Endothelial cell of hepatic sinusoid (primary cell): Measurements from ENCODE around the gene VTN.

ENCODE experiments used
- in situ Hi-C: cut with HindIII; loops from 2 replicates; pipeline ENCODE4 v1.10.0; 2017; ENCODE audit warnings: low sequenced_read_pairs

Gene VTN

DNA sequence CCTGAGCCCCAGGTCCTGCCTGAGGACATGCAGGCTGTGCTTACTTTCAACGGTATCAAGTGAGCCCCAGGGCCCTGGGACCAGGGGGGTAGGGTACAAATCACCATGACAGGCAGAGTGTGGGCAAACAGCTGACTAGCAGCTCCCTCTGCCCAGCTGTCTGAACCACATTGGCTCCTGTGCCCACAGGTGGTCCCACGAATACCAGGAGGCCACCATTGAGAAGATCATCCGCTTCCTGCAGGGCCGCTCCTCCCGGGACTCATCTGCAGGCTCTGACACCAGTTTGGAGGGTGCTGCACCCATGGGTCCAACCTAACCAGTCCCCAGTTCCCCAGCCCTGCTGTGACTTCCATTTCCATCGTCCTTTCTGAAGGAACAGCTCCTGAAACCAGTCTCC, 25.9 kb upstream of the VTN start:
- in situ Hi-C loops = no loop called here

DNA sequence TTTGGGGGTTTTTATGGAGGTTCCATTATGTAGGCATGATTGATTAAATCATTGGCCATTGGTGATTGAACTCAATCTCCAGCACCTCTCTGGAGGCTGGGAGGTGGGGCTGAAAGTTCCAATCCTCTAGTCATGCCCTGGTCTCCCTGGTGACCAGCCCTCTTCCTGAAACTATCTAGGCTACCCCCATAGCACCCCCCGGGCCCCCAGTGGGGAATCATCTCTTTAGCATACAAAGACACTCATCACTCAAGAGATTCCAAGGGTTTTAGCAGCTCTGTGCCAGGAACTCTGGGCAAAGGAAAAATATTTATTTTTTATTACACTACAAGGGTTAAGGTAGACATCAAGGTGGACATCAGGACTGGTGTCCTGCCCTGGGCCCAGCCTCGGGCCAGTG, 25.3 kb upstream of the VTN start:
- in situ Hi-C loops = no loop called here

DNA sequence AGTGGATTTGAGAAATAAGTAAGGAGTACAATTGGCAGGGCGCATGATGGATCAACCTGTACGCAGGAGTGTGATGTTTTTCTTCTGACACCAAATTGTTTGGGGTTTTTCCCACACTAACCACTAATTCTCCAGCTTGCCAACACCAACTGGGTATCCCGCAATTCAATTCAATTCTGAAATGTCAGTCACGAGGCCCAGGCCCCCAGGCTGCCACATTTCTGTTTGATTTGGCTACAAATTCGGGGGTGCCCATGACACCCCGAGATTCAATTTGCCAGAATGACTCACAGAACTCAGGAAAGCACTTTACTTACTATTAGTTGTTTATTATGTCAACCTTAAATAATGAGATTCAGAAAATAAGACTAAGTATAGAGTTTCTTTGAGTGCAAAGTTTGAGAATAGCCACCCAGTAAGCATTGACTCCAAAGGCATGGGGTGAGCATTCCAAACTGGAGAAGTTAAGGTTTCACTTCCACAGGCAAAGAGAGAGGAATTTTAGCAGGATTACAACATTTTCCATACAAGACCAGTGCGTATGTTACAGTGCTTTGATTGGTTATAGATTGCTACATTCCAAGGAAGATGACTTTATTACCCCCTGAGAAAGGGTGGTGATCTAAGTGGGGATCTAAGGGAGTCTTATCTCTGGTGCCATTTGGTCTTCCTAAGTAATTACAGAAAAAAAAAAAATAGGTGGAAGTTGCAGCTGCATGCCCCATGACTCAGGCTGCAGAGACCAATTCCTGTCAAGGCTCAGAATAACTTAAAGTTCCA, 24.4 kb upstream of the VTN start:
- in situ Hi-C loops = no loop called here

DNA sequence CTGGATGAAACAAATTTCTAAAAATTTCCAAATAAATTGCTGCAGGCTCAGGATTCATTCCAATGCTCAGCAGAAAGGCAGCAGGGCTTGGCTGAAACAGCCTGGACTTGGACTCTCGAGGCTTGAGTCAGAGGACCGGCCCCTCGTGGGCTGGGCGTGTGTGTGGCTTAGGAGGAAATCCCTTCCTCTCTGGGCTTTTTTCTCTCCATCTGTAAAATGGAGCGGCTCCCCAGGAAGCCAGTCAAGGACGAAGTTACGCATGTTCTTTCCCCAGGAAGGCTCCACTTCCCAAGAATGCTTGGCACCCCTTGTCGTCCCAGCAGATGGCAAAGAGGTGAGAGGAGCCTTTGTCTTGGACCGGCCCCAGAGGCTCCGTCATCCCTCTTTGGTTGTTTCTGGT, 22.4 kb upstream of the VTN start:
- in situ Hi-C loops = no loop called here

- in situ Hi-C loops = no loop called here
Observed at GRCh38 chr17:28391401-28391800, 21.3 kb upstream of the VTN start.

- in situ Hi-C loops = no loop called here
Observed at GRCh38 chr17:28390984-28391383, 20.9 kb upstream of the VTN start.

GRCh38 chr17:28390563-28390962, 20.5 kb upstream of the VTN start:
- in situ Hi-C loops = no loop called here

DNA sequence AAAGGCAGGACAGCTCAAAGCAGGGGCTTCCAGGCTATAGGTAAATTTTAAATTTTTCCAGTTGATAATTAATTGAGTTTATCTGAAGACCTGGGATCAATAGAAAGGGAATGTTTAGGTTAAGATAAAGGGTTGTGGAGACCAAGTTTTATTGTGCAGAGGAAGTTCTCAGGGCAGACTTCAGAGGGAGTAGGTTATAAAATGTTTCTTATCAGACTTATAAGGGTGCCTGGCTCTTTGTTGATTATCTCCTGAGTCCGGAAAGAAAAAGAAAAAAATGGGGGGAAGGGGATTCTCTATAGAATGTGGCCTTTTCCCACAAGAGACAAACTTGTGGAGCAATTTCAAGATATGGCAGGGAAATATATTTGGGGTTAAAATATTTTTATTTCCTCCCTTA, 20.0 kb upstream of the VTN start:
- in situ Hi-C loops = no loop called here

DNA sequence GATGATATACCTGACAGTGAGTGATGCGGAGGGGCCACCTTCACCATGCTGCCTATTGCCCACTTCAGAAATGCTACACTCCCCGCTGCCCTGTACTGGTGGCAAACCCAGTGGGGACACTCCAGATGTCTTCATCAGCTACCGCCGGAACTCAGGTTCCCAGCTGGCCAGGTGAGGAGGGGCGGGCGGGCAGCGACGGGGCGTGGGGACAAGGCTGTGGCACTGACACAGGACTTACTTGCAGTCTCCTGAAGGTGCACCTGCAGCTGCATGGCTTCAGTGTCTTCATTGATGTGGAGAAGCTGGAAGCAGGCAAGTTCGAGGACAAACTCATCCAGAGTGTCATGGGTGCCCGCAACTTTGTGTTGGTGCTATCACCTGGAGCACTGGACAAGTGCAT, 18.0 kb upstream of the VTN start:
- in situ Hi-C loops = no loop called here

DNA sequence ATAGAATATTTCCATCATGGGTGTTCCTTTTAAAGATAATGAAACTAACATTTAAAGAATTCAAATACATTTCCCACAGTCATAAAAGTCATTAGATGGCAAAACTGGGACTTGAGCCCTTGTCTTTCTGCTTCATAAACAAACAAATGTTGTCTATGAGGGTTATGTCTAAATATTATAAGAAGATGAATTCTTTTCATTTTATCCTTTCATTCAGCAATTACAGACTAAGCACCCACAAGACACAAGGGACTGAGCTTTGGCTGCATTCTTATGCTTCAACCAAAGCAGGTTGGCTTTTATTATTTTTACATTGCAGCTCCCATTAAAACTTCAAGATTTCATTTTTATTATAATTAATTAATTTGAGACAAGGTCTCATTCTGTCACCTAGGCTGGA, 16.3 kb upstream of the VTN start:
- in situ Hi-C loops = no loop called here

- in situ Hi-C loops = no loop called here
Observed at GRCh38 chr17:28385406-28385805, 15.3 kb upstream of the VTN start.

- in situ Hi-C loops = no loop called here
Observed at GRCh38 chr17:28385037-28385400, 14.9 kb upstream of the VTN start.

DNA sequence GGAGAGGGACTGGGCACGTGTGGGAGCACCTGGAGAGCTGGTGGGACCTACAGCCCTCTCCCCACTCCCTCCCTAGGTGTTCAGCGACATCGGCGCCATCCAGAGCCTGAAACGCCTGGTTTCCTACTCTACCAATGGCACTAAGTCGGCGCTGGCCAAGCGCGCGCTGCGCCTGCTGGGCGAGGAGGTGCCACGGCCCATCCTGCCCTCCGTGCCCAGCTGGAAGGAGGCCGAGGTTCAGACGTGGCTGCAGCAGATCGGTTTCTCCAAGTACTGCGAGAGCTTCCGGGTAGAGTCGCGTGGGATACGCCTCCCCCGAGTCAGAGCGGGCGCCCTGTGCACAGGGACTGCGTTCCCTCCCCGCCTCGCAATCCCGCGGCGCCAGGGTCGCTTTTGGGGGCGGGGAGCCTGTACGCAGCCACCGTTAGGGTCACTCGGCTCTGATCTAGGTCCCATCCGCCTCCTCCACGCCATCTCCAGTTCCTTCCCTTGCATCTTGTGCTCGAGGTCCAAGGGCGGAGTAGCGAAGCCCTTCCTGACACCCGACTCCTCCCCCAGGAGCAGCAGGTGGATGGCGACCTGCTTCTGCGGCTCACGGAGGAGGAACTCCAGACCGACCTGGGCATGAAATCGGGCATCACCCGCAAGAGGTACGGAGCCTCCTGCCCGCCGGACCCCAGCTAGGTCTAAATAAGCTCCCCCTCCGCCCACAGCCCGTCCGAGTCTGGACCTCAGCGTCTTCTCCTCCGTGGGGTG, 14.4 kb upstream of the VTN start:
- in situ Hi-C loops = no loop called here

DNA sequence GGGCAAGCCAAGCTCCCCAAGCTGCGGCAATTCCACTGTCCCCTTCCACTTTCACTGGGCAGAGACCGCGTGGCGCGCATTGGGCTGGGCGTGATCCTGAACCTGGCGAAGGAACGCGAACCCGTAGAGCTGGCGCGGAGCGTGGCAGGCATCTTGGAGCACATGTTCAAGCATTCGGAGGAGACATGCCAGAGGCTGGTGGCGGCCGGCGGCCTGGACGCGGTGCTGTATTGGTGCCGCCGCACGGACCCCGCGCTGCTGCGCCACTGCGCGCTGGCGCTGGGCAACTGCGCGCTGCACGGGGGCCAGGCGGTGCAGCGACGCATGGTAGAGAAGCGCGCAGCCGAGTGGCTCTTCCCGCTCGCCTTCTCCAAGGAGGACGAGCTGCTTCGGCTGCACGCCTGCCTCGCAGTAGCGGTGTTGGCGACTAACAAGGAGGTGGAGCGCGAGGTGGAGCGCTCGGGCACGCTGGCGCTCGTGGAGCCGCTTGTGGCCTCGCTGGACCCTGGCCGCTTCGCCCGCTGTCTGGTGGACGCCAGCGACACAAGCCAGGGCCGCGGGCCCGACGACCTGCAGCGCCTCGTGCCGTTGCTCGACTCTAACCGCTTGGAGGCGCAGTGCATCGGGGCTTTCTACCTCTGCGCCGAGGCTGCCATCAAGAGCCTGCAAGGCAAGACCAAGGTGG, 11.2 kb upstream of the VTN start:
- in situ Hi-C loops = no loop called here

GRCh38 chr17:28379814-28380801, 10.0 kb upstream of the VTN start:
- in situ Hi-C loops = no loop called here

DNA sequence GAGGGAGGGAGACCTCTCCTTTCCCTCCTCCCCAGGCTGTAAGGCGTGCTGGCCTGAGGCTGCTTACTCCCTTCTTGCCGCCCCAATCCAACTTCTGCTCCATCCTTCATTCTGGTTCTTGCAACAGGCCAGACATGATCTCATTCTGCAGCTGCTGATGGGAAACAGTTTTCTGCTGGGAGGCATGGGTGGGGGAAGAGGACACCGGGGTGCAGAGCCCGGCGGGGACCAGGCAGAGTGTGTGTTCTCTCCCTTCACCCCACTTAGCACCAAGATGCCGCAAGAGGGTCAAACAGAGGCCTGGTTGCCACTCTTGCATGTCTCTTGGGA, 2.8 kb upstream of the VTN start:
- in situ Hi-C loops = no loop called here

DNA sequence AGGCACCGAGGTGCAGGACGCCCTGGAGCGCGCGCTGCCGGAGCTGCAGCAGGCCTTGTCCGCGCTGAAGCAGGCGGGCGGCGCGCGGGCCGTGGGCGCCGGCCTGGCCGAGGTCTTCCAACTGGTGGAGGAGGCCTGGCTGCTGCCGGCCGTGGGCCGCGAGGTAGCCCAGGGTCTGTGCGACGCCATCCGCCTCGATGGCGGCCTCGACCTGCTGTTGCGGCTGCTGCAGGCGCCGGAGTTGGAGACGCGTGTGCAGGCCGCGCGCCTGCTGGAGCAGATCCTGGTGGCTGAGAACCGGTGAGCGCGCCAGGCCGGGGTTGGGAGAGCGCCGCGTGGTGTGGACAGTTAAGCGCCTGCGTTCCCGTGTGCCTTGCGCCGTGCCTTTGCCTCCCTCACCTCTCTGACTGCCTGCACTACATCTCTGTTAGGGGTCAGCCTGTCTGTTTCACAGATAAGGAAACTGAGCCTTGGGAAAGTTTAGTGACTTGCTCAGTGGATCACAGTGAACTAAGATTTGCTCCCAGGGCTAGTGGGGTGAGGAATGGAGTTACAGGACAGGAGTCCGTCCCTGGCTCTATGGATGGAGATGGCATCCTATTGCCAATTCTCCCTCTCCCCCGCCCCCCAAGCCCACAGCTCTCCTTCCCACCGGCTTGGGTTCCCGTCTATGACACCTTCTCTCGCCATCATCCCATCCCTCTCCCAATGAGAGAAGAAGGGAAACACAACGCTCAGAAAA, 2.3 kb upstream of the VTN start:
- in situ Hi-C loops = no loop called here

- in situ Hi-C loops = no loop called here
Observed at GRCh38 chr17:28371245-28372202, 1.4 kb upstream of the VTN start, which contains the start of gene SARM1. SARM1 (plus strand) TSS chr17:28371694; CDS start chr17:28372033, 339 bp downstream.

GRCh38 chr17:28370744-28371103, 617 bp upstream of the VTN start:
- in situ Hi-C loops = no loop called here
